Upper lobe of right lung (tissue), 1 donor: Measurements from ENCODE around the gene RRP9. TPM values are rescaled to one million over a fixed set of nuclear protein-coding genes. Genes with fewer than 3 reads are reported as not detected.

ENCODE experiments used
- ATAC-seq: fragments of 200-7000 bp; cut with Tn5 transposase; one replicate; pipeline ENCODE4 v1.9.1; 2020; ENCODE audit warnings: mild to moderate bottlenecking, moderate library complexity
- DNase-seq: peaks from one replicate; pipeline ENCODE4 v3.0.0-alpha.2; 2020
- H3K27ac ChIP-seq: fragments of 200-600 bp; one replicate; pipeline ENCODE4 v1.8.0; 2022
- H3K27me3 ChIP-seq: fragments of 200-600 bp; one replicate; pipeline ENCODE4 v1.8.0; 2022; ENCODE audit warnings: mild to moderate bottlenecking
- H3K36me3 ChIP-seq: fragments of 200-600 bp; one replicate; pipeline ENCODE4 v1.8.0; 2022
- H3K4me1 ChIP-seq: fragments of 200-600 bp; one replicate; pipeline ENCODE4 v1.8.0; 2022
- H3K4me3 ChIP-seq: fragments of 200-600 bp; one replicate; pipeline ENCODE4 v1.8.0; 2022; ENCODE audit warnings: mild to moderate bottlenecking
- H3K9me3 ChIP-seq: fragments of 200-600 bp; one replicate; pipeline ENCODE4 v1.8.0; 2022
- intact Hi-C: fragments of 100-400 bp; cut with DNase I; formaldehyde crosslinking; loops from one replicate; pipeline ENCODE4 v1.11.0; 2022
- total RNA-seq: library from RNA; stranded (reverse); fragmentation: NEBNext Ultra II Directional; extraction: Animal tissue kit (Norgen Biotek cat#: 25700); gene quantifications from one replicate; pipeline ENCODE4 v1.2.1, GENCODE V29; 2021
- TF ChIP-seq, protein P1 (sequence below): fragments of 200-600 bp; IDR thresholded peaks from one replicate; pipeline ENCODE4 v1.8.0; 2022; ENCODE audit warnings: antibody characterized with exemption
- donor health status: DM: no; HTN: yes; CAD: no; lungs with severe emphysema.

RRP9 gene
- total RNA-seq, 1 donor from 2014 or later = 20.6 TPM

- Histone ChIP-seq H3K4me1 (peaks cover 29% of the 10 kb centered on the region), H3K4me3 (peak overlapping the region; percentile 64), H3K9me3 (no peaks in the 10 kb centered on the region), H3K27ac (peak overlapping the region; percentile 67), H3K36me3 (peaks cover 32% of the 10 kb centered on the region), H3K27me3 (no peaks in the 10 kb centered on the region)
- peak; percentile 7 for DNase-seq
- no peak for ATAC-seq
- intact Hi-C loops = no loop called here
- TF ChIP-seq, protein P1, sequence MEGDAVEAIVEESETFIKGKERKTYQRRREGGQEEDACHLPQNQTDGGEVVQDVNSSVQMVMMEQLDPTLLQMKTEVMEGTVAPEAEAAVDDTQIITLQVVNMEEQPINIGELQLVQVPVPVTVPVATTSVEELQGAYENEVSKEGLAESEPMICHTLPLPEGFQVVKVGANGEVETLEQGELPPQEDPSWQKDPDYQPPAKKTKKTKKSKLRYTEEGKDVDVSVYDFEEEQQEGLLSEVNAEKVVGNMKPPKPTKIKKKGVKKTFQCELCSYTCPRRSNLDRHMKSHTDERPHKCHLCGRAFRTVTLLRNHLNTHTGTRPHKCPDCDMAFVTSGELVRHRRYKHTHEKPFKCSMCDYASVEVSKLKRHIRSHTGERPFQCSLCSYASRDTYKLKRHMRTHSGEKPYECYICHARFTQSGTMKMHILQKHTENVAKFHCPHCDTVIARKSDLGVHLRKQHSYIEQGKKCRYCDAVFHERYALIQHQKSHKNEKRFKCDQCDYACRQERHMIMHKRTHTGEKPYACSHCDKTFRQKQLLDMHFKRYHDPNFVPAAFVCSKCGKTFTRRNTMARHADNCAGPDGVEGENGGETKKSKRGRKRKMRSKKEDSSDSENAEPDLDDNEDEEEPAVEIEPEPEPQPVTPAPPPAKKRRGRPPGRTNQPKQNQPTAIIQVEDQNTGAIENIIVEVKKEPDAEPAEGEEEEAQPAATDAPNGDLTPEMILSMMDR = no peak
These were observed 849 bp downstream of the RRP9 start for GRCh38 chr3:51940648-51941462.

GRCh38 chr3:51938780-51939425, 2.8 kb downstream of the RRP9 start:
- intact Hi-C loops = no loop called here
- no peak overlapping the region for H3K4me3 ChIP-seq
- H3K9me3 ChIP-seq = no peaks in the 10 kb centered on the region
- no peaks in the 10 kb centered on the region for H3K27me3 ChIP-seq
- H3K36me3 ChIP-seq = peaks cover 51% of the 10 kb centered on the region
- DNase-seq (peak; percentile 46), ATAC-seq (no peak)
- H3K27ac ChIP-seq = no peak overlapping the region
- TF ChIP-seq, protein P1 = no peak
- H3K4me1 ChIP-seq = peaks cover 29% of the 10 kb centered on the region

DNA sequence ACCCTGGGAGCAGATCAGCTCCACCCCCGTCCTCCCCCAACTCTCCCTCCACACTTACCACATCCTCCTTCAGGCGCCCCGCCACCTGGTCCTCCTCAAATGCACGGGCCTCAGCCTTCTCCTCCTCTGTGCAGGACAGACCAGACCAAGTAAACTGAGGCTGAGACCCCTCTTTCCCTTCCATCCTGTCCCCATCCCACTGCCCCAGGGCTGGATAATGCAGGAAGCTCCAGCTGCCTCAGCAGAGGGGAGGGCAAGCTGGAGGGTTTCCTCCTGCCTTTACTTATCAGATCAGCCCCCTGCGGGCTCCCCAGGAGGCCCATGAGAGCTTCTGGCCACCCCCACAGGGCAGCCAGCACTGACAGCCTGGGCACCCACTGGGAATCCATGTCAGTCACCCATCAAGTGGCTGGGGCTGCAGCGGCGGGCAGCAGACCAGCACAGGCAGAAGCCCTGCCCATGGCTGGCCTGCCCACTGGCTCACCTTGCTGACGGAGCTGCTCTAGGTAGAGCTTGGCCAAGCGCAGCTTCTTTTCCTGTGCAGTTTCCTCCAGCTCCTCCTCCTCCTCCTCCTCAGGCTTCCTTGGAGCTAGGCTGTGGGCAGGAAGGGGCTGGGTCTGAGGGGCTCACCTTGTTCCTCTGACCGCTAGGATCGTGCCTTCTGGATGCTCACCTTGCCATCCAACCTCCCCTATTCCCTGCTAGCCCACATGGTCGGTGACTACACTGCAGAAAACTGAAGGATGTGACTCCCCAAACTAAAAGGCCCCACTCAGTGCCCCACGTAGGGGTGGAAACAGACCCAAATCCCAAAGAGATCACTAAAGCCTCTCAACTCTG, 3.9 kb downstream of the RRP9 start:
- no peaks in the 10 kb centered on the region for H3K27me3 ChIP-seq
- peaks cover 62% of the 10 kb centered on the region for H3K36me3 ChIP-seq
- ATAC-seq = no peak
- H3K27ac ChIP-seq = no peak overlapping the region
- intact Hi-C loops = no loop called here
- no peak overlapping the region for H3K4me3 ChIP-seq
- DNase-seq = peak; percentile 48
- H3K4me1 ChIP-seq = peaks cover 22% of the 10 kb centered on the region
- no peaks in the 10 kb centered on the region for H3K9me3 ChIP-seq
- TF ChIP-seq, protein P1 = no peak

DNA sequence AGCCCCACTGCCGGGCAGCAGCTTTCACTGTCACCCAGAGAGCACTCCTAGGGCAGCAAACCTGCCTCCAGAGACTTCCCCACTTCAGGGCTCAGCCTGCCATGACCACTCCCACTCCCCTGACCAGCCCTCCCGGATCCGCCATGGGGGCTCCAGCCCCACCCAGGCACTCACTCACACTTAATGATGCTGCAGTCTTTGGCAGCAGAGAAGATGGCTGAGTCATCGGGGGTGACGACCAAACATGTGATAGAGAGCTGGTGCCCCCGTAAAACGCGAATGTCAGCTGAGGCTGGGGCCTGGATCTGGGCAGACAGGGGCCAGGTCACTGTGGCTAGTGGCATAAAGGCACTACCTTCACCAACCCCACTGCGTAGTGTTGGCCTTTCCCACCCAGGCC, 4.7 kb downstream of the RRP9 start:
- no peaks in the 10 kb centered on the region for H3K9me3 ChIP-seq
- TF ChIP-seq, protein P1 = no peak
- DNase-seq (peak; percentile 60), ATAC-seq (no peak)
- no peak overlapping the region for H3K27ac ChIP-seq
- peaks cover 66% of the 10 kb centered on the region for H3K36me3 ChIP-seq
- peaks cover 16% of the 10 kb centered on the region for H3K4me1 ChIP-seq
- H3K4me3 ChIP-seq = no peak overlapping the region
- H3K27me3 ChIP-seq = no peaks in the 10 kb centered on the region
- intact Hi-C loops = no loop called here

DNA sequence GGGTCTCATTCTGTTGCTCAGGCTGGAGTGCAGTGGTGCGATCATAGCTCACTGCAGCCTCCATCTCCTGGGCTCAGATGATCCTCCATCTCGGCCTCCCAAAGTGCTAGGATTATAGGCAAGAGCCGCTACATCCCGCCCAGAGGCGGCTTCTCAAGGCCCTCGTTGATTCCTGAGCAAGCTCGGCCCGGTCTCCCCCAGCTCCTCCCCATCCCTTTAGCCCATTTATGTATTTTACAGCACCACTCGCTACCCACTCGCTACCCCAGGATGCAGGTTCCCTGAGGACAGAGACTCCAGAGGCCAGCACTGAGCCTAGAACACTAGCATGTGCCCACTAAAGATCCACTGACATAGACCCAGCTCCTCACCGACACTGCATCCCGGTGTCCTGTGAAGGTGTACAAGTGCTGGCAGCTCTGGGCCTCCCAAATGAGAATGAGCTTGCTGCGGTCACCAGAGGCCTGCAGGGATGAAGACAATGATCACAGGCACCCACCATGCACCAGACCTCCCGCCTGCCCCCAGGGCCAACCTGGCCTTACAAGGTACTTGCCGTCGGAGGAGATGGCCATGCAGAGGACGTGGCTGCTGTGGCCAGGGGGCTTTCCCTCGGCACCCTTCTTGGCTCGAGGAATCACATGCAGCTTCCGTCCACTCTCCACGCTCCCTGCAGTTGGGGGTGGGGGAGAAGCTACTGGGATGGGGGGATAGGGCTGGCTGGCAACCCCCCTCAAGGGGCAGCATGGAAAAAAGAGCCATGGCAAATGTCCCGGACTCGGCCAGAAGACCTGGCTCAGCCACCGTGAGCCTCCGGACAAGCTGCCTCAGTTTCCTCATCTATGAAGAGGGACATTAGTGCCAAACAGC, 5.6 kb downstream of the RRP9 start:
- Histone ChIP-seq H3K36me3 (peaks cover 66% of the 10 kb centered on the region), H3K4me3 (no peak overlapping the region), H3K27ac (no peak overlapping the region), H3K4me1 (peaks cover 13% of the 10 kb centered on the region), H3K9me3 (no peaks in the 10 kb centered on the region), H3K27me3 (no peaks in the 10 kb centered on the region)
- DNase-seq (peak; percentile 48), ATAC-seq (no peak)
- intact Hi-C loops = no loop called here
- TF ChIP-seq, protein P1 = no peak
